Memory B cell (primary cell): Measurements from ENCODE around the gene TP53TG3.
"Not testable (repeated sequence)": the region's sequence is repeated elsewhere in the genome, so short reads cannot be mapped to it uniquely, and the experiment has no call there.

ENCODE experiments used
- ATAC-seq: fragments of 150-1000 bp; cut with Tn5 transposase; 2 replicates; pipeline ENCODE4 v1.10.0; 2021; ENCODE audit warnings: low read depth, mild to moderate bottlenecking, moderate library complexity
- DNase-seq, 2 donors: peaks; one replicate each; pipeline ENCODE4 v3.0.0; 2022; ENCODE audit warnings: low spot score in 2 of 2
- H3K27ac Mint-ChIP-seq: one replicate; pipeline ENCODE4 v1.8.0; 2022; ENCODE audit warnings: mild to moderate bottlenecking, moderate library complexity, mixed read lengths
- H3K27me3 Mint-ChIP-seq: one replicate; pipeline ENCODE4 v1.8.0; 2022; ENCODE audit warnings: mixed read lengths
- H3K36me3 Mint-ChIP-seq: one replicate; pipeline ENCODE4 v1.8.0; 2022; ENCODE audit warnings: mild to moderate bottlenecking, mixed read lengths
- H3K4me1 Mint-ChIP-seq: one replicate; pipeline ENCODE4 v1.8.0; 2022; ENCODE audit warnings: mixed read lengths
- H3K4me3 Mint-ChIP-seq: one replicate; pipeline ENCODE4 v1.8.0; 2022; ENCODE audit warnings: mild to moderate bottlenecking, moderate library complexity, mixed read lengths
- H3K9me3 Mint-ChIP-seq: one replicate; pipeline ENCODE4 v1.8.0; 2022; ENCODE audit warnings: mixed read lengths

Gene TP53TG3, protein sequence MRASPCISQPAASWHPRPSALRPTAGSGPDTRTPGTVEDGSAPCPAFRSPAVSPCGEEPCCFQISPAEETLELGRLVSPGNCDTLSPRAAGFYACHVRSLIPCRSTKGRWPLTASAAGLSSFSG

GRCh38 chr16:32676065-32676464 lies at the start of gene TP53TG3:
TSS of gene TP53TG3 (minus strand) at chr16:32676165. CDS start at chr16:32676097, 68 bp downstream.
- H3K27ac Mint-ChIP-seq, DNase-seq, H3K9me3 Mint-ChIP-seq, H3K4me3 Mint-ChIP-seq, H3K4me1 Mint-ChIP-seq, ATAC-seq, H3K27me3 Mint-ChIP-seq, H3K36me3 Mint-ChIP-seq: not testable (repeated sequence)

GRCh38 chr16:32650876-32651275 lies 25.1 kb downstream of the TP53TG3 start:
- H3K4me1 Mint-ChIP-seq, H3K9me3 Mint-ChIP-seq, H3K27ac Mint-ChIP-seq, ATAC-seq, H3K4me3 Mint-ChIP-seq, H3K27me3 Mint-ChIP-seq, DNase-seq, H3K36me3 Mint-ChIP-seq: not testable (repeated sequence)

DNA sequence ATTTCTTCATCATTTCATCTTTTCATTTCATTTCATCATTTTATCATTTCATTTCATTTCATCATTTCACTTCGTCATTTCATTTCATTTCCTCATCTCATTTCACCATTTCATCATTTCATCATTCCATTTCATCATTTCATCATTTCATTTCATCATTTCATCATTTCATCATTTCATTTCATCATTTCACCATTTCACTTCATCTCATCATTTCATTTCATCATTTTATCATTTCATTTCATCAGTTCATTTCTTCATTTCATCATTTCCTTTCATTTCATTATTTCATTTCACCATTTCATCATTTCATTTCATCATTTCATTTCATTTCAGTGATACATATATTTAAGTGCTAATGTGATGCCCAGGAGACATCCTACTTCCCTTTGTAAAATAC lies 28.4 kb downstream of the TP53TG3 start:
- H3K27ac Mint-ChIP-seq: peak overlapping the region; percentile 73
- not testable (repeated sequence) for ATAC-seq

DNA sequence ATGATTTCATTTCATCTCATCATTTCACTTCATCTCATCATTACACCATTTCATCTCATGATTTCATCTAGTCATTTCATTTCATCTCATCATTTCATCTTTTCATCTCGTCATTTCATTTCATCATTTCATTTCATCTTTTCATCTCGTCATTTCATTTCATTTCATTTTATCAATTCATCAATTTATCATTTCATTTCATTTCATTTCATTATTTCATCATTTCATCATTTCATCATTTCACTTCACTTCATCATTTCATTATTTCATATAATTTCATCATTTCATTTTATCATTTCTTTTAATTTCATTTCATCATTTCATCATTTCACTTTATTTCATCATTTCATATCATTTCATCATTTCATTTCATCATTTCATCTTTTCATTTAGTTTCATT lies 29.2 kb downstream of the TP53TG3 start:
- not testable (repeated sequence) for DNase-seq, H3K4me1 Mint-ChIP-seq, H3K27me3 Mint-ChIP-seq, H3K27ac Mint-ChIP-seq, H3K4me3 Mint-ChIP-seq, ATAC-seq
- Mint-ChIP-seq H3K9me3 (peaks cover 17% of the 10 kb centered on the region), H3K36me3 (peaks cover 15% of the 10 kb centered on the region)

More for the DNA sequence above, 28.4 kb downstream of the TP53TG3 start:
- peaks cover 15% of the 10 kb centered on the region for H3K36me3 Mint-ChIP-seq
- not testable (repeated sequence) for DNase-seq, H3K4me1 Mint-ChIP-seq, H3K4me3 Mint-ChIP-seq, H3K27me3 Mint-ChIP-seq
- peaks cover 17% of the 10 kb centered on the region for H3K9me3 Mint-ChIP-seq

DNA sequence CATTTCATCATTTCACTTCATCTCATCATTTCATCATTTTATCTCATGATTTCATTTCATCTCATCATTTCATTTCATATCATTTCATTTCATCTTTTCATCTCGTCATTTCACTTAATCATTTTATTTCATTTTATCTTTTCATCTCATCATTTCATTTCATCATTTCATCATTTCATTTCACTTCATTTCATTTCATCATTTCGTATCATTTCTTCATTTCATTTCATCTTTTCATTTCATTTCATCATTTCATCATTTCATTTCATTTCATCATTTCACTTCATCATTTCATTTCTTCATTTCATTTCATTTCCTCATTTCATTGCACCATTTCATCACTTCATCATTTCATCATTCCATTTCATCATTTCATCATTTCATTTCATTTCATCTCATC lies 29.8 kb downstream of the TP53TG3 start:
- Mint-ChIP-seq H3K36me3 (peaks cover 15% of the 10 kb centered on the region), H3K9me3 (peaks cover 17% of the 10 kb centered on the region)
- H3K27ac Mint-ChIP-seq, H3K4me1 Mint-ChIP-seq, ATAC-seq, DNase-seq, H3K27me3 Mint-ChIP-seq, H3K4me3 Mint-ChIP-seq: not testable (repeated sequence)

GRCh38 chr16:32645278-32645908 lies 30.6 kb downstream of the TP53TG3 start:
- not testable (repeated sequence) for H3K4me1 Mint-ChIP-seq, H3K27ac Mint-ChIP-seq, DNase-seq, H3K4me3 Mint-ChIP-seq, H3K27me3 Mint-ChIP-seq, ATAC-seq
- Mint-ChIP-seq H3K9me3 (peaks cover 17% of the 10 kb centered on the region), H3K36me3 (peaks cover 15% of the 10 kb centered on the region)

DNA sequence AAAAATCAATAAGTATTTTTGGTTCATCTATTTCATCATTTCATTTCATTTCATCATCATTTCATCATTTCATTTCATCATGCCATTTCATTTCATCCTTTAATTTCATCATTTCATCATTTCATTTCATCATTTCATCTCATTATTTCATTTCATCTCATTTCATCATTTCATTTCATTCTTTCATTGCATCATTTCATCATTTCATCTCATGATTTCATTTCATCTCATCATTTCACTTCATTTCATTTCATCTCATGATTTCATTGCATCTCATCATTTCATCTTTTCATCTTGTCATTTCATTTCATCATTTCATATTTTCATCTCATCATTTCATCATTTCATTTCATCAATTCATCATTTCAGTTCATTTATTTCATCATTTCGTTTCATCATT lies 31.2 kb downstream of the TP53TG3 start:
- Mint-ChIP-seq H3K36me3 (peaks cover 15% of the 10 kb centered on the region), H3K9me3 (peaks cover 17% of the 10 kb centered on the region)
- not testable (repeated sequence) for H3K4me3 Mint-ChIP-seq, DNase-seq, H3K27ac Mint-ChIP-seq, H3K27me3 Mint-ChIP-seq, H3K4me1 Mint-ChIP-seq, ATAC-seq

- not testable (repeated sequence) for H3K27ac Mint-ChIP-seq, H3K4me3 Mint-ChIP-seq, H3K4me1 Mint-ChIP-seq, DNase-seq, ATAC-seq, H3K9me3 Mint-ChIP-seq, H3K27me3 Mint-ChIP-seq, H3K36me3 Mint-ChIP-seq
These were observed 38.4 kb downstream of the TP53TG3 start for GRCh38 chr16:32637614-32638013.

- not testable (repeated sequence) for H3K27ac Mint-ChIP-seq
These were observed 43.9 kb downstream of the TP53TG3 start for GRCh38 chr16:32632096-32632495.

More at GRCh38 chr16:32632096-32632495, 43.9 kb downstream of the TP53TG3 start:
- not testable (repeated sequence) for H3K27me3 Mint-ChIP-seq, H3K9me3 Mint-ChIP-seq, H3K4me3 Mint-ChIP-seq, ATAC-seq, H3K36me3 Mint-ChIP-seq, H3K4me1 Mint-ChIP-seq, DNase-seq
